ENCODE data around the gene TAX1BP3.
A peak's percentile ranks its signal among the peaks of the same experiment; 100 is the strongest.

Gene TAX1BP3

DNA sequence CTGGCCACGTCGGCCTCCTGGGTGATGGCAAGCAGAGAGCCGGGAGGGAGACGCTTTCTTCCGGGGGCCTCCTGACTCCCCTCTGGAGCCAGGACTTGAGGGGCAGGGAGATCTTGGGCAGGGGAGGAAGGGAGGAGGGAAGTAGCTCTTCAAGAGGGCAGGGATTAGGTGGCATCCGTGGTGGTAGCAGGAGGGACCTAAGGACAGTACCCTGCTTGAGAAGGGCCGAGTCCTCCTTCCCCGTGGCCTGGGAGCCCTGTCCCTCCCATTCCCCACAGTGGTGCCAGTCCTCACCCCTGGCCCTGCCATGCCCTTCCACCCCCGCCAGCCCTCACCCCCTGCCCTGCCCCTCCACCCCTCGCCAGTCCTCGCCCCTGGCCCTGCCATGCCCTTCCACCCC lies 12.6 kb downstream of the TAX1BP3 start:
- TF ChIP-seq SPI1 (IDR thresholded peaks at IDR 0.05; ENCODE audit: borderline replicate concordance, low read depth) (no peak), GABPA (IDR thresholded peaks at IDR 0.05; ENCODE audit: low read depth) (no peak), POLR2AphosphoS5 (IDR thresholded peaks at IDR 0.05; ENCODE audit: low read depth) (no peak)
- TF ChIP-seq, protein P1, sequence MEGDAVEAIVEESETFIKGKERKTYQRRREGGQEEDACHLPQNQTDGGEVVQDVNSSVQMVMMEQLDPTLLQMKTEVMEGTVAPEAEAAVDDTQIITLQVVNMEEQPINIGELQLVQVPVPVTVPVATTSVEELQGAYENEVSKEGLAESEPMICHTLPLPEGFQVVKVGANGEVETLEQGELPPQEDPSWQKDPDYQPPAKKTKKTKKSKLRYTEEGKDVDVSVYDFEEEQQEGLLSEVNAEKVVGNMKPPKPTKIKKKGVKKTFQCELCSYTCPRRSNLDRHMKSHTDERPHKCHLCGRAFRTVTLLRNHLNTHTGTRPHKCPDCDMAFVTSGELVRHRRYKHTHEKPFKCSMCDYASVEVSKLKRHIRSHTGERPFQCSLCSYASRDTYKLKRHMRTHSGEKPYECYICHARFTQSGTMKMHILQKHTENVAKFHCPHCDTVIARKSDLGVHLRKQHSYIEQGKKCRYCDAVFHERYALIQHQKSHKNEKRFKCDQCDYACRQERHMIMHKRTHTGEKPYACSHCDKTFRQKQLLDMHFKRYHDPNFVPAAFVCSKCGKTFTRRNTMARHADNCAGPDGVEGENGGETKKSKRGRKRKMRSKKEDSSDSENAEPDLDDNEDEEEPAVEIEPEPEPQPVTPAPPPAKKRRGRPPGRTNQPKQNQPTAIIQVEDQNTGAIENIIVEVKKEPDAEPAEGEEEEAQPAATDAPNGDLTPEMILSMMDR (IDR thresholded peaks at IDR 0.05; ENCODE audit: insufficient read depth, low read length), result no peak
- TF ChIP-seq, protein P2, sequence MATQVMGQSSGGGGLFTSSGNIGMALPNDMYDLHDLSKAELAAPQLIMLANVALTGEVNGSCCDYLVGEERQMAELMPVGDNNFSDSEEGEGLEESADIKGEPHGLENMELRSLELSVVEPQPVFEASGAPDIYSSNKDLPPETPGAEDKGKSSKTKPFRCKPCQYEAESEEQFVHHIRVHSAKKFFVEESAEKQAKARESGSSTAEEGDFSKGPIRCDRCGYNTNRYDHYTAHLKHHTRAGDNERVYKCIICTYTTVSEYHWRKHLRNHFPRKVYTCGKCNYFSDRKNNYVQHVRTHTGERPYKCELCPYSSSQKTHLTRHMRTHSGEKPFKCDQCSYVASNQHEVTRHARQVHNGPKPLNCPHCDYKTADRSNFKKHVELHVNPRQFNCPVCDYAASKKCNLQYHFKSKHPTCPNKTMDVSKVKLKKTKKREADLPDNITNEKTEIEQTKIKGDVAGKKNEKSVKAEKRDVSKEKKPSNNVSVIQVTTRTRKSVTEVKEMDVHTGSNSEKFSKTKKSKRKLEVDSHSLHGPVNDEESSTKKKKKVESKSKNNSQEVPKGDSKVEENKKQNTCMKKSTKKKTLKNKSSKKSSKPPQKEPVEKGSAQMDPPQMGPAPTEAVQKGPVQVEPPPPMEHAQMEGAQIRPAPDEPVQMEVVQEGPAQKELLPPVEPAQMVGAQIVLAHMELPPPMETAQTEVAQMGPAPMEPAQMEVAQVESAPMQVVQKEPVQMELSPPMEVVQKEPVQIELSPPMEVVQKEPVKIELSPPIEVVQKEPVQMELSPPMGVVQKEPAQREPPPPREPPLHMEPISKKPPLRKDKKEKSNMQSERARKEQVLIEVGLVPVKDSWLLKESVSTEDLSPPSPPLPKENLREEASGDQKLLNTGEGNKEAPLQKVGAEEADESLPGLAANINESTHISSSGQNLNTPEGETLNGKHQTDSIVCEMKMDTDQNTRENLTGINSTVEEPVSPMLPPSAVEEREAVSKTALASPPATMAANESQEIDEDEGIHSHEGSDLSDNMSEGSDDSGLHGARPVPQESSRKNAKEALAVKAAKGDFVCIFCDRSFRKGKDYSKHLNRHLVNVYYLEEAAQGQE (IDR thresholded peaks at IDR 0.05; ENCODE audit: insufficient replicate concordance, low read depth), result no peak
- DNase-seq (ENCODE audit: low read depth in 1 of 2, low spot score in 1 of 2), result no peak
- no peak overlapping the region for H3K27ac ChIP-seq (replicated peaks)
- H3K4me3 ChIP-seq (replicated peaks; ENCODE audit: insufficient read depth, low read length), result no peak overlapping the region
- H3K27me3 ChIP-seq (ENCODE audit: insufficient read depth, poor library complexity, severe bottlenecking), result no peaks in the 10 kb centered on the region

DNA sequence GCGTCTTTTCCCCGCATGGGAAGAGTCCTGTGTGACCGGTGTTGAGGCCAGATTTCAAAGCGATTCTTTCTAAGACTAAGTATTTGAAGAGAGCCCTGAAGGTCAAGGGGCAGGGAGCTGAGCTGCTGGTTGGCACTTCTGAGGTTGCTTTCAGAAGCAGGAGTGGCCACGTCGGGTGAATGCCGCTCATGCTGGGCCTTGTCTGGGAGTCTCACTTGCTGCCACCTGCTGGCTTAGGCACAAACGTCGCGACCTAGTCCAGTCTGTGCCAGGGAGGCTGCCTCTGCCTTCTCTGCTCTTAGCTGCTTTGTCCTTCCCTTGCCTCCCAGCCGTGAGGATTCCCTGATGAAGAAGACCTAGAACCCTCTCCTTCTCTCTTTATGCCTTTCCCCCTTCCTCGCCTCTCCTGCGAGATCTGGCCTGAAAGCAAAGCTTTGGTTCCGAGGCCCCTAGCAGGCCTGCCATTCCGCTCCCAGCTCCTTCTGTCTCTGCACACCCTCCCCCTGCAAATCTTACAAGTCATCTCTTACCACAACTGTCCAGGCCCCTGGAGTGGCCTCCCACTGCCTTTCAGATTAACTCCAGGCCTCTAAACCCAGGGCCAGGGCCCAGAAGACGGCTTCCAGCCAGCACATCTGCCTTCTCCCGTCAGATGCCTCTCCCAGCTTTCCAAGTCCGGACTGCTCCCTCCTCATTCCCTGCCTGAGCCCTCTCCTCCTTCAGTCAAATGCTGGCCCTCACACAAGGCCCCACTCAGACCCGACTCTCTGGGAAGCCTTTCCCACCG lies 20.4 kb downstream of the TAX1BP3 start:
- no peak for TF ChIP-seq SPI1 (IDR thresholded peaks at IDR 0.05; ENCODE audit: borderline replicate concordance, low read depth)
- no peak for TF ChIP-seq GABPA (IDR thresholded peaks at IDR 0.05; ENCODE audit: low read depth)
- TF ChIP-seq, protein P1 (IDR thresholded peaks at IDR 0.05; ENCODE audit: insufficient read depth, low read length), result peak; percentile 16
- Histone ChIP-seq H3K27ac (replicated peaks) (no peak overlapping the region), H3K27me3 (ENCODE audit: insufficient read depth, poor library complexity, severe bottlenecking) (no peaks in the 10 kb centered on the region), H3K4me3 (replicated peaks; ENCODE audit: insufficient read depth, low read length) (no peak overlapping the region)
- DNase-seq (ENCODE audit: low read depth in 1 of 2, low spot score in 1 of 2), result peak in 1 of 2 experiments; percentile 35

DNA sequence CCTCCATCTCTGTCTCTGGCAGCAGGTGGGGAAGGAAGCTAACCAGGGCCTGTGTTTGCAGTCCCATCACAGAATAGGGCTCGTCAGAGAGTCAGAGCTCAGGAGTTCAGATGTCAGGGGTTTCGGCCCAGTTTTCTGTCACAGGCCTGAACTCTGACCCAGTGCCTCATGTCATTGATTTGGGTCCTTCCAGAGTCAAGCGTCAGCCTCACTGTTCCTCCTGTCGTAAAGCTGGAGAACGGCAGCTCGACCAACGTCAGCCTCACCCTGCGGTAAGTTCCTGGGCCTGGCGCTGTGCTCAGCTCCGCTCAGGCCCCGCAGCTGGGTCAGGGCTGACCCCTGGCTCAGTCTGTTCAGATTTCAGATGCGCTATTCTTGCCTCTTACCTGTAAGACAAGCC lies 21.1 kb downstream of the TAX1BP3 start:
- Histone ChIP-seq H3K27ac (replicated peaks) (no peak overlapping the region), H3K27me3 (ENCODE audit: insufficient read depth, poor library complexity, severe bottlenecking) (no peaks in the 10 kb centered on the region), H3K4me3 (replicated peaks; ENCODE audit: insufficient read depth, low read length) (no peak overlapping the region)
- no peak for DNase-seq (ENCODE audit: low read depth in 1 of 2, low spot score in 1 of 2)
- TF ChIP-seq, protein P1 (IDR thresholded peaks at IDR 0.05; ENCODE audit: insufficient read depth, low read length), result no peak
- no peak for TF ChIP-seq POLR2AphosphoS5 (IDR thresholded peaks at IDR 0.05; ENCODE audit: low read depth)
- TF ChIP-seq GABPA (IDR thresholded peaks at IDR 0.05; ENCODE audit: low read depth), result no peak
- no peak for TF ChIP-seq SPI1 (IDR thresholded peaks at IDR 0.05; ENCODE audit: borderline replicate concordance, low read depth)
- TF ChIP-seq, protein P2 (IDR thresholded peaks at IDR 0.05; ENCODE audit: insufficient replicate concordance, low read depth), result no peak
